ENCODE measurements around the gene VAMP2.

Gene VAMP2

GRCh38 chr17:8116776-8117175 lies 46.0 kb downstream of the VAMP2 start:
- no peak overlapping the region for H3K27ac ChIP-seq (ENCODE audit: extremely low read depth, low read depth, low read length)
- ChIA-PET POLR2A (no interaction called here), CTCF (interaction anchor here (0.6 to 3.5 kb wide), 10 partner anchors 8 to 129 kb away, joined by 3 to 41 read pairs (median 7); no protein-coding TSS in a partner anchor)
- H3K36me3 ChIP-seq (ENCODE audit: control insufficient read depth in 2 of 2, insufficient read depth in 1 of 2, low read length in 2 of 2), result no peaks in the 10 kb centered on the region
- no peaks in the 10 kb centered on the region for H3K9me3 ChIP-seq (ENCODE audit: control insufficient read depth, insufficient read depth, low read depth, low read length)
- no peak overlapping the region for H3K4me3 ChIP-seq (ENCODE audit: low read depth, low read length)
- H3K4me1 ChIP-seq (ENCODE audit: control insufficient read depth, insufficient read depth, low read length), result no peaks in the 10 kb centered on the region; the same call in 1 of the 2 replicates
- TF ChIP-seq BCL6B (tag by site-specific recombination; IDR thresholded peaks at IDR 0.05), result no peak
- TF ChIP-seq ZNF837 (tag by site-specific recombination; IDR thresholded peaks at IDR 0.05), result no peak
- no peak for TF ChIP-seq ZNF488 (tag by site-specific recombination; IDR thresholded peaks at IDR 0.05)
- TF ChIP-seq ZBTB20 (tag by site-specific recombination; IDR thresholded peaks at IDR 0.05), result no peak
- TF ChIP-seq MEIS1 (CRISPR knock-in tag; IDR thresholded peaks at IDR 0.05; ENCODE audit: borderline replicate concordance), result no peak
- TF ChIP-seq PRDM1 (tag by site-specific recombination; IDR thresholded peaks at IDR 0.05), result no peak
- TF ChIP-seq ZNF341 (tag by site-specific recombination; IDR thresholded peaks at IDR 0.05; ENCODE audit: low read depth), result no peak
- TF ChIP-seq ZNF184 (tag by site-specific recombination; IDR thresholded peaks at IDR 0.05), result no peak
- no peak for TF ChIP-seq RBAK (tag by site-specific recombination; IDR thresholded peaks at IDR 0.05)
- TF ChIP-seq SALL2 (tag by site-specific recombination; IDR thresholded peaks at IDR 0.05; ENCODE audit: borderline replicate concordance), result no peak
- no peak for TF ChIP-seq ZNF324 (tag by site-specific recombination; IDR thresholded peaks at IDR 0.05)
- no peak for TF ChIP-seq ZNF394 (tag by site-specific recombination; IDR thresholded peaks at IDR 0.05; ENCODE audit: borderline replicate concordance)
- no peak for TF ChIP-seq GFI1B (tag by site-specific recombination; IDR thresholded peaks at IDR 0.05)
- TF ChIP-seq HOXA7 (CRISPR knock-in tag; IDR thresholded peaks at IDR 0.05; ENCODE audit: borderline replicate concordance), result no peak
- TF ChIP-seq GLI4 (tag by site-specific recombination; IDR thresholded peaks at IDR 0.05), result no peak
- no peak for TF ChIP-seq ZNF791 (tag by site-specific recombination; IDR thresholded peaks at IDR 0.05)
- no peak for TF ChIP-seq ZNF362 (tag by site-specific recombination; IDR thresholded peaks at IDR 0.05)
- no peak for TF ChIP-seq ZNF510 (tag by site-specific recombination; IDR thresholded peaks at IDR 0.05; ENCODE audit: insufficient replicate concordance)
- TF ChIP-seq SP7 (tag by site-specific recombination; IDR thresholded peaks at IDR 0.05), result no peak

GRCh38 chr17:8110907-8111306 lies 51.8 kb downstream of the VAMP2 start:
- no peaks in the 10 kb centered on the region for H3K36me3 ChIP-seq (ENCODE audit: control insufficient read depth in 2 of 2, insufficient read depth in 1 of 2, low read length in 2 of 2)
- H3K4me3 ChIP-seq (ENCODE audit: low read depth, low read length), result no peak overlapping the region
- no peaks in the 10 kb centered on the region for H3K4me1 ChIP-seq (ENCODE audit: control insufficient read depth, insufficient read depth, low read length)
- CTCF ChIA-PET, result interaction anchor here (0.6 to 16.9 kb wide), 23 partner anchors 8 to 759 kb away, joined by 3 to 561 read pairs (median 4); partner anchors contain the start of genes ALOX12B, ALOXE3 and HES7
- no peaks in the 10 kb centered on the region for H3K9me3 ChIP-seq (ENCODE audit: control insufficient read depth, insufficient read depth, low read depth, low read length)
- TF ChIP-seq ZNF501 (tag by site-specific recombination; IDR thresholded peaks at IDR 0.05) (no peak), KLF9 (tag by site-specific recombination; IDR thresholded peaks at IDR 0.05; ENCODE audit: low read depth) (0 out of 2 replicates have a peak, but pooled peaks have one; percentile 16)
- no peak overlapping the region for H3K27ac ChIP-seq (ENCODE audit: extremely low read depth, low read depth, low read length)
- POLR2A ChIA-PET, result interaction anchor here (1.6 kb wide), 1 partner anchor 8 kb away, joined by 6 read pairs; no protein-coding TSS in a partner anchor

Measured in HEK293 (cell line).